Nephron progenitor cell (in vitro differentiated cells): ENCODE results near the gene GPR27.
A peak's percentile ranks its signal among the peaks of the same experiment; 100 is the strongest.

Experiments
- DNase-seq: peaks from one replicate; pipeline ENCODE4 v3.0.0; 2021
- H3K27ac Mint-ChIP-seq: 2 replicates; pipeline ENCODE4 v1.8.0; 2021; ENCODE audit warnings: mild to moderate bottlenecking, moderate library complexity, mixed read lengths
- H3K27me3 Mint-ChIP-seq: 2 replicates; pipeline ENCODE4 v1.8.0; 2021; ENCODE audit warnings: mild to moderate bottlenecking, low read depth, mixed read lengths; ENCODE audit not compliant: poor library complexity
- H3K36me3 Mint-ChIP-seq: 2 replicates; pipeline ENCODE4 v1.8.0; 2021; ENCODE audit warnings: low read depth, mixed read lengths
- H3K4me1 Mint-ChIP-seq: 2 replicates; pipeline ENCODE4 v1.8.0; 2021; ENCODE audit warnings: mixed read lengths
- H3K4me3 Mint-ChIP-seq: 2 replicates; pipeline ENCODE4 v1.8.0; 2021; ENCODE audit warnings: mild to moderate bottlenecking, moderate library complexity, mixed read lengths
- H3K9me3 Mint-ChIP-seq: 2 replicates; pipeline ENCODE4 v1.8.0; 2021; ENCODE audit warnings: mild to moderate bottlenecking, moderate library complexity, mixed read lengths
- TF ChIP-seq, protein P1 (sequence below): fragments of 200-600 bp; sonication (generic); IDR thresholded peaks from 2 replicates; pipeline ENCODE4 v1.5.0; 2021; ENCODE audit warnings: antibody characterized with exemption

The GPR27 gene

DNA sequence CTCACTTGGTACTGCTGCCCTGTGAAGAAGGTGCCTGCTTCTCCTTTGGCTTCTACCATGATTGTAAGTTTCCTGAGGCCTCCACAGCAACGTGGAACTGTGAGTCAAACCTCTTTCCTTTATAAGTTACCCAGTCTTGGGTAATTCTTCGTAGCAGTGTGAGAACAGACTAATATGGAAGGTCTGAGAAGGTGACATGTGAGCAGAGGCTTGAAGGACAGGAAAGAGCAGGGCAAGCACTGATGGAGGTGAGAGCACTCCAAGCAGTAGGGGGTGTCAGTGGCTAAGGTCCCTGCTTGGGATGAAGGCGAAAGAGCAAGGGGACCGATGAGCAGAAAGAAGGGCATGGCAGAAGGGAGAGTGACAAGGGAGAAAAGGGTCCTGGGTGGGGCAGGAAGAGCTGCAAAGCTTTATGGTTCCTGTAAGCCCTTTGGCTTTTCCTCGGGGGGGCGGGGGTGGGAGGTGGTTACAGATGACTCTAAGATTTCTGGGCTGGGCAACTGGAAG, 32.0 kb upstream of the GPR27 start:
- Mint-ChIP-seq H3K27ac (no peak overlapping the region), H3K27me3 (peaks cover 46% of the 10 kb centered on the region), H3K4me1 (peaks cover 15% of the 10 kb centered on the region), H3K4me3 (no peak overlapping the region), H3K36me3 (peaks cover 4% of the 10 kb centered on the region), H3K9me3 (no peaks in the 10 kb centered on the region)
- no peak for DNase-seq
- TF ChIP-seq, protein P1, sequence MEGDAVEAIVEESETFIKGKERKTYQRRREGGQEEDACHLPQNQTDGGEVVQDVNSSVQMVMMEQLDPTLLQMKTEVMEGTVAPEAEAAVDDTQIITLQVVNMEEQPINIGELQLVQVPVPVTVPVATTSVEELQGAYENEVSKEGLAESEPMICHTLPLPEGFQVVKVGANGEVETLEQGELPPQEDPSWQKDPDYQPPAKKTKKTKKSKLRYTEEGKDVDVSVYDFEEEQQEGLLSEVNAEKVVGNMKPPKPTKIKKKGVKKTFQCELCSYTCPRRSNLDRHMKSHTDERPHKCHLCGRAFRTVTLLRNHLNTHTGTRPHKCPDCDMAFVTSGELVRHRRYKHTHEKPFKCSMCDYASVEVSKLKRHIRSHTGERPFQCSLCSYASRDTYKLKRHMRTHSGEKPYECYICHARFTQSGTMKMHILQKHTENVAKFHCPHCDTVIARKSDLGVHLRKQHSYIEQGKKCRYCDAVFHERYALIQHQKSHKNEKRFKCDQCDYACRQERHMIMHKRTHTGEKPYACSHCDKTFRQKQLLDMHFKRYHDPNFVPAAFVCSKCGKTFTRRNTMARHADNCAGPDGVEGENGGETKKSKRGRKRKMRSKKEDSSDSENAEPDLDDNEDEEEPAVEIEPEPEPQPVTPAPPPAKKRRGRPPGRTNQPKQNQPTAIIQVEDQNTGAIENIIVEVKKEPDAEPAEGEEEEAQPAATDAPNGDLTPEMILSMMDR = no peak

- H3K27me3 Mint-ChIP-seq = peaks cover 49% of the 10 kb centered on the region
- H3K36me3 Mint-ChIP-seq = peaks cover 4% of the 10 kb centered on the region
- no peak overlapping the region for H3K4me3 Mint-ChIP-seq
Observed at GRCh38 chr3:71722693-71723092, 31.0 kb upstream of the GPR27 start.

DNA sequence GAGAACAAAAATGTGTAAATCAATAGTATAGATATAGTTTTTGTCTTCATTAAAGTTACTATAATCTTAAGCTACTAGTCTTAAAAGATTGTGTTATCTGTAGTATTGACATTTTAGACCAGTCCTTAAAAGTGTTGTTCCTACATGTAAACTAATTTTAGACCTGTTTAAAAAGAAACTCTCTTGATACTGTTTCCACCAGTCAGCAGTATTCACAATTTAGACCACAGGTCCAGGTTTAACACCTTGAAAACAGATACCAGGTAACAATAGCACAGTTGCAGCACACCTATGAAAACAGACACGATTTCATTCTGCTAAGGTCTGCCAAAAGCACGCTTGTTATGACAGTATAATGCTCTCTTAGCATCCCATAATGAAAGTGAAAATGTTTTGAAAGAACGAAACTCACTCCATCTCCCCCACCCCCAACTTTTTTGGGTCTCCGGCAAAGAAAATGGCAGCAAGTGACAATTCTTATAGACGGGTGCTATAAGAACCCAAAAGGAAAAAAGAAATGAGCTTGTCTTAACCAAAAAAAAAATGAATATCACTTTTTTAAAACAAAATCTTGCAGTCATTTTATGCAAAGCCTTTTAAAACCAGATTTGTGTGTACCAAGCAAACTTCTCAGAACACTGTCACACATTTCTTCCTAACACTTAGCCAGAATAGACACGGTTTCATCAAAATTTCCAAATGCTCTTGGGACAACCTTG, 30.0 kb upstream of the GPR27 start:
- no peak overlapping the region for H3K27ac Mint-ChIP-seq
- H3K9me3 Mint-ChIP-seq = no peaks in the 10 kb centered on the region
- DNase-seq = no peak

More at GRCh38 chr3:71722693-71723092, 31.0 kb upstream of the GPR27 start:
- Mint-ChIP-seq H3K9me3 (no peaks in the 10 kb centered on the region), H3K27ac (no peak overlapping the region), H3K4me1 (peaks cover 15% of the 10 kb centered on the region)
- TF ChIP-seq, protein P1 = no peak
- no peak for DNase-seq

GRCh38 chr3:71724171-71724453, 29.5 kb upstream of the GPR27 start:
- peaks cover 52% of the 10 kb centered on the region for H3K27me3 Mint-ChIP-seq
- peaks cover 4% of the 10 kb centered on the region for H3K36me3 Mint-ChIP-seq
- H3K27ac Mint-ChIP-seq = no peak overlapping the region
- no peaks in the 10 kb centered on the region for H3K9me3 Mint-ChIP-seq
- H3K4me3 Mint-ChIP-seq = peak overlapping the region; percentile 87
- TF ChIP-seq, protein P1 = no peak
- H3K4me1 Mint-ChIP-seq = peaks cover 23% of the 10 kb centered on the region
- DNase-seq = no peak

More for the DNA sequence above, 30.0 kb upstream of the GPR27 start:
- TF ChIP-seq, protein P1 = no peak
- Mint-ChIP-seq H3K27me3 (peaks cover 52% of the 10 kb centered on the region), H3K36me3 (peaks cover 4% of the 10 kb centered on the region), H3K4me3 (peak overlapping the region; percentile 87), H3K4me1 (peaks cover 21% of the 10 kb centered on the region)

- DNase-seq = peak; percentile 61
- H3K4me3 Mint-ChIP-seq = peak overlapping the region; percentile 87
- no peak overlapping the region for H3K27ac Mint-ChIP-seq
- no peaks in the 10 kb centered on the region for H3K9me3 Mint-ChIP-seq
- H3K27me3 Mint-ChIP-seq = peaks cover 55% of the 10 kb centered on the region
- peaks cover 26% of the 10 kb centered on the region for H3K4me1 Mint-ChIP-seq
- TF ChIP-seq, protein P1 = no peak
- H3K36me3 Mint-ChIP-seq = peaks cover 4% of the 10 kb centered on the region
Observed at GRCh38 chr3:71724584-71725270, 28.9 kb upstream of the GPR27 start.
